HG03066 (cell line): ENCODE measurements around the gene TYR.
"Not testable (repeated sequence)": the region's sequence is repeated elsewhere in the genome, so short reads cannot be mapped to it uniquely, and the experiment has no call there.

Experiments
- ATAC-seq: cut with Tn5 transposase; IDR thresholded peaks from one replicate; pipeline ENCODE4 v1.9.1; 2021; ENCODE audit warnings: low read depth; ENCODE audit not compliant: unreplicated experiment

Gene TYR

GRCh38 chr11:89340450-89340849 is 162.8 kb downstream of the TYR start:
- ATAC-seq, result not testable (repeated sequence)

GRCh38 chr11:89342880-89343572 is 165.4 kb downstream of the TYR start:
- ATAC-seq, result not testable (repeated sequence)
